T-helper 1 cell treated with Interleukin-12 subunit alpha and Interleukin-12 subunit beta and Interleukin-4 antibody, amounts not matched to agents 30 ng/mL and 1 ng/mL, for 36 hours (primary cell): Measurements from ENCODE around the gene SPTBN5. TPM values are rescaled to one million over a fixed set of nuclear protein-coding genes. Genes with fewer than 3 reads are reported as not detected.

ENCODE experiments used
- intact Hi-C: fragments of 100-400 bp; cut with micrococcal nuclease; formaldehyde crosslinking; loops from one replicate; pipeline ENCODE4 v1.15.1; 2024
- total RNA-seq: library from RNA; stranded (reverse); gene quantifications from 2 replicates; pipeline ENCODE4 v1.2.3, GENCODE V29; 2022

The SPTBN5 gene
- total RNA-seq, 1 donor from 2014 or later, result 4.7 TPM

DNA sequence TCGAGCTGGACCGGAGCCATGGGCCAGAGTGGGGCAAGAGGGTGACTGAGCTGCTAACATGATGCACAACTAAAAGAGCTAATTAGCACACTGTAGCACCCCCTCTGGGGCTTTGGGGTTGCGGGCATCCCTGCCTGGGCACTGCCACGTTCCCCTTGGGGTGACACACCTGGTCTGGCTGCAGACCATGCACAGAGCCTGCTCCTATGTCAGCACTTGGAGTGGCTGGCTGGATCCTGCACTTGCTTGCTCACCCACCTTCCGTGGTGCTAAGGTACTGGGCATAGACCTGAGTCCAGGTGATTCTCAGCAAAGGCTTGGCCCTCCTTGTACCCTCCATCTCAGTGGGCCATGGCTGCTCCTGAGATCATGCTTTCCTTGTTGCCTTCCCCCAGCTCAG is 12.8 kb upstream of the SPTBN5 start:
- intact Hi-C loops, result no loop called here

DNA sequence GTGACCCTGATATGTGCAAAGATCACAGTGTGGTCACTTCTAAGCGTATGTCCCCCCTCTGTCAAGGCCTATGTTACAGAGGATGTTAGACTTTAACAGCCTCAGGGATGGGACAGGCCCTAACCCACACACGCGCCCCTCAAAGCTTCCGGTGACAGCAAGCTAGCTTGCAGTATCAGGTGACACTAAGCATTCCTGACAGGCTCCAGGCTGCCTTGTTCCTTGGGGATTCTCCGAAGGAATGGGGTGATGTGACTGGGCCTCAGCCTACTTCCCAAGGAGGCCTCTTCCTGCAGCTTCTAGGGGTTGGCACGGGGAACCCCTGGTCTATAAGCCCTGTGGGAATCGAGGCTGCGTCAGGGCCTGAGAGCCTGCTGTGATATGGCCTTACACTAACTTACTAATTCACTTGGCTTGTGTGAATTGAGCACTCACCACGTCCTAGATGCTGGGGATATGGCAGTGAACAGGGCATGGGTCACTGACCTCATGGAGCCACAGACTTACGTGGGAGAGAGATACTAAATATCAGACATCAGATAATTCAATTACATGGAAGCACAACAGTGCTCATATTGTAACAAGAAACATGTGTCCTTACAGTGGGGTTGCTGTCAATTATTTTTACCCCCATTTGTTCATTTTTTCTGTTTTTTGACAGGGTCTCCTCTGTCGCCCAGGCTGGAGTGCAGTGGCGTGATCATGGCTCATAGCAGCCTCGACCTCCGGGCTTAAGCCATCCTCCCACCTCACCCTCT is 11.4 kb upstream of the SPTBN5 start:
- intact Hi-C loops, result loop anchor here (2.0 kb wide), 1 partner anchor 438 kb away; no protein-coding TSS in a partner anchor

DNA sequence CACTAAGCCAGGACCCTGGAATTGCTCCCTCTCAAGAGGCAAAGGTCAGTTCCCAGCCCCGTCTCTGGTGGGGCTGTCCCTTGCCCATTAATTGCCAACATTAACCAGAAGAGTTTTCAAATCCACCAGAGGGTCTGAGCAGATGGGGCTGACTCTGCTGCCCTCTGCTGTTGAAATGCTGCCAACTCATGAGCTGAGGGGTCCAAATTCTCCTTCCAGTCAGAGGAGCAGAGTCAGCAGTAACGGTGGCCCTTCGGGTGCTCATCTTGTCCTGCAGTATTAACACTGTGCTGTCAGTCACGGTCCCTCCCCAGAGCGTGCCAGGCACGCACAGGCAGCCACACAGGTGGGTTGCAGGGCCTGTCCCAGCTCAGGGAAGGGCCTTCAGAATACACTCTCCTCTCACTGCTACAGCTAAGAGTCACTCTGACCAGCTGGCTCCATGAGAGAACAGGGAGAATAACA is 10.7 kb upstream of the SPTBN5 start:
- intact Hi-C loops, result loop anchor here (1.0 to 2.0 kb wide), 7 partner anchors 33 to 438 kb away; partner anchors contain the start of gene JMJD7

DNA sequence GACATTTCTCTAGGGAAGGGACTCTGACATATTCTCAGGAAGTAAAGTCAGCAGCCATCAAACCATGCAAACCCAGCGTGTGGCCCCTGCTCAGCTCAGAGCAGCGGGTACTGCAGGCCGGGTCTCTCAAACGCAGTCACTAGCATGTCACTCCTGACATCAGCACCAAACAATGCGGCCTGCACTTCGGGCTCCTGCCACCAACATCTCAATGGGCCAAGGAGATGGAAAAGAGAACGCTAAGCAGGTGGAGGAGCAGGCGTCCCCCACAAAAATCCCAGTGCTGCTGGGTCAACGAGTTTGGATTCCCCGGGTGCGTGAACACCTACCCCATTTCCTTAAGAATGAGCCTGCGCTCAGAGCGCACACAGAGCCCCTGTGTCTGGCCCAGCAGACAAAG is 9.9 kb upstream of the SPTBN5 start:
- intact Hi-C loops, result loop anchor here (1.0 to 2.0 kb wide), 7 partner anchors 34 to 437 kb away; partner anchors contain the start of gene JMJD7

DNA sequence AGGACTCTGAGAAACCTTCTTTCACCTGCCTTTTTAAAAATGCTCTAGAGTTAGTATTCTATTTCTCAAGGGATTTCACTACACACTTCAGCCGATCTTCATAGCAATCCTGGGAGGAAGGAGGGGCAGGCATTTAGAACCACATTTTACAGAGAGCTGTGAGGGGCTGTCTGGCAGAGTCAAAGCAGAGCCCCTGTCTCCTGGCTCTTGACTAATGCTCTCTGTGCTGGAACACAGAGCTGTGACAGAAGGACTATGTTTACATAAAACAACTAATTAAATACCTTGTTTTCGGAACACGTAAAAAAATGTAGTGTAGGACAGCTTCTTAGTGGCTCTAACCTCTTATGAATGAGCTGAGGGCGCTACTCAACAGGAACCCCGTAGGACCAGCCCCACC is 7.6 kb upstream of the SPTBN5 start:
- intact Hi-C loops, result no loop called here

DNA sequence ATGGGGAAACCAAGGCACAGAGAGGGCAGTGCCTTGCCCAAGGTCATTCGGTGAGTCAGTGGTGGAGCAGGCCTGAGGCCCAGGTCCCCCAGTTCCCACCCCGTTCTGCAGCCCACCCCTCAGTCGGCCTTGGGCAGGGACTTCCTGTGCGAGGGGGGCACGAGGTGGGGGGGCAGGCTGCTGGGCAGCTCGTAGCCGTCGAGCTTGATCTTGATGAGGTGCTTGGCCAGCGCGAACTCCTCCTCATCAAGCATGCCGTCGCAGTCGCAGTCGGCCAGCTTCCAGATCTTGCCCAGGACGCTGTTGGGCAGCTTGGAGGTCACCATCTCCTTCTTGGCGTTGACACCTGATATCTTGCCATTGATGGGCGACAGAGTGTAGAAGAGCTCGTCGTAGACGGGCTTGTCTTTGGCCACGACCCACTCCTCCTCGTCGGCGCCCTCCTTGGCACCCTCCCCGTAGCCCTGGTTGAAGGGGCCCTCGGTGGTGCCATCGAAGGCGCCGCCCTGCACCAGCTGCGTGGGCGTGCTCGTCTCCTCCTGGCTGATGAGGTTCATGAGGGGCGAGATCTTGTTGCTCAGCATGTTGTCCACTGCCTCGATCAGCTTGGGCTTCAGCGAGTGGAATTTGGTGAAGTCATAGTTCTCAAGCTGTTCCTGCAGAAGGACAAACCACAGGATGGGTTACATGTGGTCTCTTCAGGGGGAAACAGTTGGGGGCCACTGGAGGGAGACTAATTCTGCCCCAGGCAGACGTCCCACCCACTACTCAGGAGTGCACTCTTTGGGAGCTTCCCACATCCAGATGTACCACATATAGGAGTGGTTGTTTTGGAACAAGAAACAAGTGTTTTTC is 6.9 kb upstream of the SPTBN5 start:
- intact Hi-C loops, result no loop called here

DNA sequence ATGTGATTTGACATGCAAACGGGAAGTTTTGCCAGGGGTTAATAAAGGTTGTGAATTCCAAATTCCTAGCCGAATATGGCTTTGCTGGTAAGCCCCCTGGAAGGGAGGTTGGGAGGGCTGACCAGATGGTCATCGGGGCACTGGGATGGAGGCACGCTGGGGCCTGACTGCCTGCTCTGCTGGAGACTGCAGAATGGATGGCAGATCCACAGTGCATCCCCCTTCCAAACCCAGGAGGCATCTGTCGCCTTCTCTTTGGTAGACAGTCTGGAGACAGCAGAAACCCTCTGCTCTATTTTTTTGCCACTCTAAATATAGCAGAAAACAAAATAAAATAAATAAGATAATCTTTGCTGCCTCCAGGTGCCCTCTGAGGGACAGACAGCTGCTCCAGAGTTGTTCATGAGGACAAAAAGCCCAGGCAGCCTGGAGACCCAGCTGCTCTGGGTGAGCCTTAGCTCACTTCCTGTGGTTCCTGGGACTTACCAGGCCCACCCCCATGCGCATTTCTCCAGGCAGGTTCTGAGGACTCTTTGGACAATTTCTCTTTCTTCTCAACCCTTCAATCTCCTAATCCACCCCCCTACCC is 6.1 kb upstream of the SPTBN5 start:
- intact Hi-C loops, result no loop called here

DNA sequence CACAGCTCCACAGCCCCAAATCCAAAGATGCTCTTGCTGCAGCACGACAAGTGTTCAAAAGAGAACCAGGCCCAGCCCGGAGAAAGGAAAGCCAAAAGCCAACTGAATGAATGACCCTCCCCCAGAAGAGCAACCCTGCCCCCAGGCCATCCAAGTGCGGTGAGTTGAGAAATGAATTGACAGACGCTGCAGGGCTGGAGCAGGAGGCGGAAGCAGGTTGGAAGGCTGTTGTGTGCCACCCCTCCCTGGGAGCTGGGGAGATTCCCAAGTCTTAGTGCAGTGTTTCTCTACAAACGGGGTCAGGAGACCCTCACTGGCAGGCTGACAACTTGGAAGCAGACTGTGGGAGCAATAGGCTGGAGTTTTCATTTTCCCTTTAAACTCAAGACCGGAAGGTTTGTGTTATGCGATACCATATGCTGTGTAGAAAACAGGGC is 3.5 kb upstream of the SPTBN5 start:
- intact Hi-C loops, result no loop called here

DNA sequence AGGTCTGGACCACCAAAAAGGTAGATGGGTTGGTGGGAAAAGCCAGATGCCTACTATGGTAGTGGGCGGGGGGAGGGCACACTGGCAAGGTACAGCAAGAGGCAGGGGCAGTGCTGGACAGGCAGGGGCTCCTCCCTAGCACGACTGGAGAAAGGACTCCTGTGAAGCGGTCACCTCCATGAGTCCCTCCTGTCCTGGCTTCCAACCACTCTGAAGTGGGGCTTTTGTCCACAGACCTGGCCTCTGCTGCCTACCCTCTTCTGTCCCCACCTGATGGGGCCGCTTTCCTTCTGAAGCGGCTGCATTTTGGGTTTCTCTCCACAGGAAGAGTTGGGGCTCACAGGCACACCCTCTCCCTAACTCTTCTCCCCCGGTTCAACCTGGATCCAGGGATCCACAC is 2.7 kb upstream of the SPTBN5 start:
- intact Hi-C loops, result no loop called here

DNA sequence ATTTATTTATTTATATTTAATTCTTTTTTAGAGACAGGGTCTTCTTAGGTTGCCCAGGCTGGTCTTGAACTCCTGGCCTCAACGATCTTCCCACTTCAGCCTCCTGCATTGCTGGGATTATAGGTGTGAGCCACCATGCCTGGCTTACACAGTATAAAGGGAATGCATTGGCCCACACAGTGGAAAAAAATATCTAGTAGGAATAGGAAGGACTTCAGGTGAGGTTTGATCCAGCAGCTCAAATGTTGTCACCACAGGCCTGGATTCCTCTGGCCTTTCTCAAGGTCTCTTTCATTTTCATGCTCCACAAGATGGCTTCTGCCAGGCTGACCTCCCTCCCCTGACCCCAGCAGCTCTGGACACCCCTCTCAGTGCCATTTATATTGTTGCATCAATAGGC is 2.1 kb upstream of the SPTBN5 start:
- intact Hi-C loops, result loop anchor here (2.0 kb wide), 3 partner anchors 25 to 67 kb away; partner anchors contain the start of gene JMJD7

DNA sequence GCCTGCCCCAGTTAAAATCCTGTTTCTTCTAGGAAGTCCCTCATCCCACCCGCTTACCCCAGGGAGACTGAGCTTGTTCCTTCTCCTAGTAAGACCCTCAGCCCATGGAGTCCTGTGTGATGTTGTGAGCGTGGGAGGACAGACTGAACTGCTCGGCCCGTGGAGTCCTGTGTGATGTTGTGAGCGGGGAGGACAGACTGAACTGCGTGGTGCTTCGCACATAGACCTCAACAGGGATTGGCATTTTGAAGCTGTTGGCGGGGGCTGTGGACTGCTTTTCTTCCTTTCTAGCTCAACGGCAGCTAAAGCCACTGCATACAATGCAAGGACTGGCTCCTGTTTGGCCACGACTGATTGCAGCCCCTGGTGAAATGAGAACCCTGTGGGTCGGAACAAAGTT is 1.6 kb upstream of the SPTBN5 start:
- intact Hi-C loops, result loop anchor here (2.0 kb wide), 3 partner anchors 25 to 67 kb away; partner anchors contain the start of gene JMJD7

DNA sequence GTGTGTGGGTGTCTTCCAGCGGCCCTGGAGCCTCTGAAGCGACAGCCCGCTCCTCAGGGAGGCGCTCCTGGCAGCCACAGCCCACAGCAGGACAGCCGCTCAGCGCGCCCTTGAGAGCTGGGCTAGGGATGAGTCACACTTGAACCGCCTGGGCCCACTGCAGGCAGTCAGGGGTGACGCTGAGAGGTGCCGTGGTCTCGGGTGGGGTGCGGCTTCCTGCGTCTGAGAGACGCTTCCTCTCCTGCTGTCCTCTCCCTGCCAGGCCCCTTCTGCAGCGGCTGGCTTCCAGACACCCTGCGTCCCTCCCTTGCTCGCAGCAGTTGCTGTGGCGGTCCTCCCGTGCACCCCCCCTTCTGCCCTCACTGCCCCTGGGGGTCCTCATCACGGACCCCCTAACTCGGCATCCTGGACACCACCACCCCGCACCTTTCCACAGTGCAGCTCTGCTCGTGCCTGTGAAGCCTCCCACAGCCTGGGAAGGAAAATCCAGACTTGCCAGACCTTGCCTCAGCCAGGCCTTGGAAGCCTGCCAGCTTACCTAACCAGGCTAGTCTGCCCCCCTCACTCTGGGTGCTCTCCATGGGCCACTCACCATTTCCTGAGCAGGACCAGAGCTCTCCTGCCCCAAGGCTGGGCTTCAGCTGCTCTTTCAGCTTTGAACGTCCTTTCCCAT is 1.1 kb upstream of the SPTBN5 start:
- intact Hi-C loops, result loop anchor here (1.0 to 2.0 kb wide), 5 partner anchors 24 to 121 kb away; partner anchors contain the start of genes JMJD7 and MAPKBP1

DNA sequence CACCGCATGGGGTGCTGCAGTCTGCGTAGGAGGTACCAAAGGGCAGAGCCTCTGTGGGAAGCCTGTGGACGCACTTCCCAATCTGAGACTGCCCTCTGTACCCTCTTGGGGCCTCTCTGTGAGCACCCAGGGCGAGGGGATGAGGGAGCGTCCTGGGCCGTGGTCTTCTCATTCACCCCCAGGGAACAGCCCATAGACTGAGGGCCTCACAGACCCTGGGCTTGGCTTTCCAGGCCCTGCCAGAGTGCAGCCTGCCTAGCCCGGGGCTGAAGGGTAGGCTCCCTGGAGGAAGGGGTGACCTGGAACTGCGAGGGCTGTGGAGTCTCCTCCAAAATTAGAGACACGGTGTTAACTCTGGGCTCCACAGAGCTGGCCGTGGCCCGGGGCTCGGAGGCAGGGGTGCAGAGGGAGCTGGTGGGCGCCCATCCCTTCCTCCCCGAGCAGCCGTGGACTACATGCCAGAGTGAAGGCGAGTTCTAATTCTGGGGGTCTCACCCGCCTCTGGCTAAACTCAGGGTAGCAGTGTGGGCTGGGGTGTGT is 468 bp upstream of the SPTBN5 start:
- intact Hi-C loops, result loop anchor here (1.0 to 2.0 kb wide), 5 partner anchors 24 to 120 kb away; partner anchors contain the start of genes JMJD7 and MAPKBP1

DNA sequence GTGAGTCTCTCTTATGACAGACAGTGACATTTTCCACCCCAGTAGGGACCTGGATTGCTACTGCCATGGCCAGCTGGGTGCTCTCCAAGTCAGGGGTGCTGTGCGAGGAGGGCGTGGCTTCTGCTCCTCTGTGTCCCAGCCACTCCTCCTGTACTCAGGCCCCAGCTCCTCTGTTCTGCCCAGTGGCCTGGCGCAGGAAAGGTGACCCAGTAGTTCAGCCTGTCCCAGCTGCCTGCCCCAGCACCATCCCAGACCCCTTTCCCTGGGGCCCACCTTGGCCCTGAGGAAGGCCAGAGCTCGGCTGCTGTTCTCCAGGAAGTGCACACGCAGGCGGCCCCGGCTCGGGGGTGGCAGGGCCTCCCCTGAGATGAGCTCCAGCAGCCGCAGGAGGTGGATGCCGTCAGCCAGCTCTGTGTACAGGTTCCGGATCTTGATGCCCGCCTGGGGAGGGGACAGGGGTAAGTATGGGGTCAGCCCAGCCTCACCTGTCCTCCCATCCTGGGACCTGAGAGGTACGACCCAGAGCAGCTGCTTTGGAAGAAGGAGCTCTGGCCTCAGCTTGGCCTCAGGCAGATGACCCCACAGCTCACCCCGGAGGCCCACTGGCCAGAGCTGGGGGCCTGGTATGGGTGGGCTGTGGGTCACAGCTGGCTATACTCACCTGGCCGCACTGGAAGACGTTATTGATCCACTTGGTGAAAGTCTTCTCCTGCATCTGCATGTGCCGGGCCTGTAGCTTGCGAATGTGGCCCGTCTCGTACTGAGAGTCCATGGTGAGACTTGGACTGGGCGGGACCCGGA is 1.0 kb downstream of the SPTBN5 start:
- intact Hi-C loops, result no loop called here

DNA sequence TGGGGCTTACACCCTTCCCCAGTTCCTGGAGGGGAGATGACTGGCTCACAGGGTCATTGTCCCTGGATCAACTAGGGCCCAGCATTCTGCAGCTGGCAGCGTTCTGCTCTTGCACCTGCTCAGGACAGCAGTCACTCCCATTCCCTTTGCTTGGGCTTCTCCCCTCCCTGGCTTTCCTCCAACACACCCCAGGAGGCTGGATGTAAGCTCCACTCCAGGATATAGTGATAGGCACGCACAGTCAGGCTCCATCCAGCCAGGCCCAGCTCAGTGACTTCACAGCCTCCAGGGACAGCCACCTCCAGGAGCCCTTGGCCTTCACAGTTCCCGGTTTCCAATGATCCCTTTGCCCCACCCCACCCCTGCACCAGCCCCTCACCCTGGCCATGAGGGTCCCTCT is 1.9 kb downstream of the SPTBN5 start:
- intact Hi-C loops, result no loop called here

DNA sequence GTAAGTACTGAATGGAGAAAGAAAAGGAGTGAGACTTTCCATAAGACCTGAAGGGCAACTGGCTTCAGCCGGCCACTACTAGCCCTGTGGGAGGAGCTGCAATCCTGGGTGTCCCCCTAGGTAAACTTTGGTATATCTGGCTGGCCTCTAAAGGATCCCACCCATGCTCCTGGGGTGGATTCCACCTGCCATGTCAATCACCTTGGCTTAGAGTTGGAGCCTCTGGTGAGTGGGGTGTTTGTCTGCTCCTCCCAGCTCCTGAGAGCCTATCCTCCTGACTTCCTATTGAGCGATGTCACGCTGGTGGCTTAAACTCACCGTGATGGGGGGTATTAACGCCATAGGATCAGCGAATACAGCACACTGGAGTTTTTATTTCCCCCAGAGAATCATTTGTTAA is 2.6 kb downstream of the SPTBN5 start:
- intact Hi-C loops, result no loop called here

DNA sequence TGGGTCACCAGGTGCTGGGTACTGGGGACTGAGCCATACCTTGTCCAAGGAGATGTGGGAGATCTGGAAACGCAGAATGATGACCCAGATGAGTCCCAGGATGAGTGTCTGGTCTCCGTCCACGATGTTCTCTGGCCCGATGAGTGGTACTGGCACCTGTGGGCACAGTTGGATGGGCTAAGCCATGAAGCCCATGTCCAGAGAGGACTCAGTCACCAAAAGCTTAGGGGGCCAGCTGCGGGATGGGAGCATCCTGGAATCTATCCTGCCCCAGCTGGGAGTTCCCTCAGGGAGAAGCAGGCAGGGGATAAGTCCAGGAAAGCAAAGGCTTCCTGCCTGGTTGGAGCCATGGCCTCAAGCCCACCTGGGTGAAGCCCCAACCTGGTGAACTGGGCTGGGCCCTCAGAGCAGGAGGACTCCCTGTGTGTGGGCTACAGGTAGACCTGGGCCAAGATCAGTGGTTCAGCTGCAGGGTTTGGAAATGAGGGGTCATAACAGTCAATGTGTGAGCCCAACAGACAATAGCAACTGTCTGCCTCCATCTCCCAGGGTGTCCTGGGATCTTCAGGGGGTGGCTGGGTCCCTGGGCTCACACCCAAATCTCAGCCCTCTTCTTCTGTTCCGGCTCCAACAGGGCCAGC is 3.7 kb downstream of the SPTBN5 start:
- intact Hi-C loops, result no loop called here

DNA sequence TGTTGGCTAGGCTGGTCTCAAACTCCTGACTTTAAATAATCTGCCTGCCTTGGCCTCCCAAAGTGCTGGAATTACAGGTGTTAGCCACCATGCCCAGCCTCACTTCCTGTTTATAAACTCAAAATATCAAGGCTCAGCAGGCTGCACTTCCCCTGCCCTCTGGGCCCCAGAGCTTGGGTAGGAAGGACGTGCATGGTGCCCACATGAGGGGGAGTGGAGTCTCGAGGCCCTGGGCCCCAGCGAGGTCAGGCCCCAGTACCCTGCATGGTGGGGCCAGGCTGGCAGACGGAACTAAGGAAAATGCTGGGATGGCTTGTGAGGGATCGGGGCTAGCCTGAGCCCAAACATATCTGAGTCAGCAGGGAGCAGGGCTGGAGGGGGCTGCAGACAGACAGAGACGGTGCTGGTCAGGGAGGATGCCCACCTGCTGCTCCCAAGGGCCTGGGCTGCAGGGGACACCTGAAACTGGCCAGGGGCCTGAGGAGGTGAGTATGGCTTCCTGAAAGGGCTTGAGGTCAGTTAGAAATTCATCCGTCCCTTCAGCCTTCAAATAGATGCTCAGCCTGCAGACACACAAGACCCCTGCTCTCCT is 5.1 kb downstream of the SPTBN5 start:
- intact Hi-C loops, result no loop called here

DNA sequence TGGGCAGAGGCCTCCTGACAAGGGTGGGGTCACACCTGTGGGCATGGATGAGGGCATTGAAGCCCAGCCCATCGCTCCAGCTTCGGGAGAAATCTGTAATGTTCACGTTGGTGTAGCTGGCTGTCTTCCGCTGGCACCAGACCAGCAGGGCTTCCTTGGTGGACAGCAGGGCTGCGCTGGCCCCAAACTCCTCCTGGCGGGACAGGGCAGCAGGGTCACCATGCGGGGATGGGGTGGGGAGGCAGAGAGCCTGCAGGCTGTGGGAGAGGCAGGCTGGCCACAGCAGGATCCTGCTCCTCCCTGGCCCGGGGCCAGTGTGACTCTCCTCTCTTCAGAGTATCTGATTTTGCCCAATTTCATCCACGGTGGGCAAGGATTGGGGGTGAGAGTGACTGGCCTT is 6.0 kb downstream of the SPTBN5 start:
- intact Hi-C loops, result no loop called here
